Stimulated activated CD8-positive, alpha-beta memory T cell treated with anti-CD3 and anti-CD28 coated beads, Interleukin-2, amount 100 ng/mL, for 1 hour (primary cell): ENCODE results near the gene ABCG2.

Experiments used
- DNase-seq, 2 donors: peaks; one replicate each; pipeline ENCODE4 v3.0.0-alpha.2; 2020; ENCODE audit warnings: low read depth in 2 of 2

Gene ABCG2

GRCh38 chr4:88158489-88159228 is at the start of gene ABCG2:
Gene ABCG2 (minus strand): TSS chr4:88158639. CDS start chr4:88139995, 18,644 bp downstream.
- no peak for DNase-seq

DNA sequence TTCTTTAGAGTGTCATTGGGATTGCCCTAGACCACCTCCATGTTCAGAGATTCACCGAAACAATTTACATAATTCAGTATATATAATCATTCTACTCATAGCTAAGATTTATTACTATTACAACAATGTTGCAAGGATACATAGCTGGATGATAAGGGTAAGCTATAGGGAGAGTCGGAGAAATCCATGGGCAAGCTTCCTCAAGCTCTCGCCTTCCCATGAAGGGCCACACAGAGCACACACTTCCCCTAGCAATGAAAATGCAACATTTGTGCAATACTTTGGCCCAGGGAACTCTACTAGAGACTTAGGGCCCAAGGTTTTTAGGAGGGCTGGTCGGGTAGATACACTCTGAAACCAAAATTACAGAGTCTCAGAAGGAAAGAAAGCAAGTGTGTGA is 49.7 kb upstream of the ABCG2 start:
- no peak for DNase-seq

GRCh38 chr4:88207171-88207570 is 48.7 kb upstream of the ABCG2 start:
- DNase-seq: no peak

GRCh38 chr4:88204882-88205281 is 46.4 kb upstream of the ABCG2 start:
- no peak for DNase-seq

DNA sequence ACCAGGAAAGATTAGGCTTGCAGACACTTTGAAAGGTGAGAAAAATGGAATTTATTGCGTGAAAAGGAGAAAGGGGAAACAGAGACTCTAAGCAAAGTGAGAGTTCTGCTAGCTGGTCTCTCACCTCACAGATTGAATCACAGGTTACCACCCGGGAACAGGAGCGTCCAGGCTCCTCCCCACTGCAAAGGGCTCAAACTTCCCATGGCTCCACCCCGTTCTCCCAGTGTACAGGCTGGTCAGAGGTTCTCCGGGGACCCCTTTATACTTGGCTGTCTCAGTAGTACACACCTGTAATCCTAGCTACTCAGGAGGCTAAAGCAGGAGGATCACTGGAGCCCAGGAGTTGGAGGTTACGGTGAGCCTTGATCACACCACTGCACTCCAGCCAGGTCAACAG is 44.0 kb upstream of the ABCG2 start:
- no peak for DNase-seq

- no peak for DNase-seq
Measured at GRCh38 chr4:88200186-88200585, 41.7 kb upstream of the ABCG2 start.

- no peak for DNase-seq
Measured at GRCh38 chr4:88196523-88197185, 38.2 kb upstream of the ABCG2 start.

DNA sequence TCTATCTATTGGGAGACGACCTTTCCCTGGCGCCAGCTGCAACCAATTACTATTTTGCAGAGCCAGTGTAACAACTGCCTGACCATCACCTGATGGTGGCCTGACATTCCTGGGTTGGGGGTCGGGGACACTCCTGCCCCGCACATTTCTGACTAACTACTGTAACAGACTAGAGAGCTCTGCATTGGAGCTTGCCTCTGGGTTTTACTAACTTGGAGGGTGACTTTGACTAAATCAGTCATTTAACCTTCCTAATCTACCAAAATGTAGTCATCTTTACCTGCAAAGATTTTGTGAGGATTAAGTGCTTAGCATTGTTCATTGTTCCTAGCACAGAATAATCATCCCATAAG is 37.5 kb upstream of the ABCG2 start:
- DNase-seq: no peak

DNA sequence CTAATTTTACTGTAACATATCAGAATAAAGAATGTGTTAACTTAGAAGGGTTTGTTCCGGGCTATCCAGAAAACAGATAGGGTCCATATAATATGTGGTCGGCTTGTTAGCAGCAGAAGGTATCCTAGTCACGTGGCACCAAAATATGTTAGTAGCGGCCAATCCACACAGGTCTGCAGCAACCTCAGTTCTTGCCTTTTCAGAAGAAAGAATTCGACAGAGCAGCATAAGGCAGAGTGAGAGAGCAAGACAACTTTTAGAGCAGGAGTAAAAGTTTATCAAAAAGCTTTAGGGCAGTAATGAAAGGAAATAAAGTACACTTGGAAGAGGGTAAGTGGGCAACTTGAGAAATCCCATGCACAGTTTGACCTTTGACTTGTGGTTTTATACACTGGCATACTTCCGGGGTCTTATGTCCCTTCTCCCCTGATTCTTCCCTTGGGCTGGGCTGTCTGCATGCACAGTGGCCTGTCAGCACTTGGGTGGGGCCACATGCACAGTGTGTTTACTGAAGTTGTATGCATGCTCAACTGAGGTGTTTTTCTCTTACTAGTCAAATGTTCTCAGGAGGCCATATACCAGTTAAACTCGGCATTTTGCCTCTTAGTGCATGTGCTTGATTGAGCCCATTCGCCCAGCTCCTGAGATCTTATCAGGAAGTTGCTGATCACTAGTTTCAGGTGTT is 37.0 kb upstream of the ABCG2 start:
- no peak for DNase-seq

- DNase-seq: no peak
Measured at GRCh38 chr4:88191404-88191803, 33.0 kb upstream of the ABCG2 start.

DNA sequence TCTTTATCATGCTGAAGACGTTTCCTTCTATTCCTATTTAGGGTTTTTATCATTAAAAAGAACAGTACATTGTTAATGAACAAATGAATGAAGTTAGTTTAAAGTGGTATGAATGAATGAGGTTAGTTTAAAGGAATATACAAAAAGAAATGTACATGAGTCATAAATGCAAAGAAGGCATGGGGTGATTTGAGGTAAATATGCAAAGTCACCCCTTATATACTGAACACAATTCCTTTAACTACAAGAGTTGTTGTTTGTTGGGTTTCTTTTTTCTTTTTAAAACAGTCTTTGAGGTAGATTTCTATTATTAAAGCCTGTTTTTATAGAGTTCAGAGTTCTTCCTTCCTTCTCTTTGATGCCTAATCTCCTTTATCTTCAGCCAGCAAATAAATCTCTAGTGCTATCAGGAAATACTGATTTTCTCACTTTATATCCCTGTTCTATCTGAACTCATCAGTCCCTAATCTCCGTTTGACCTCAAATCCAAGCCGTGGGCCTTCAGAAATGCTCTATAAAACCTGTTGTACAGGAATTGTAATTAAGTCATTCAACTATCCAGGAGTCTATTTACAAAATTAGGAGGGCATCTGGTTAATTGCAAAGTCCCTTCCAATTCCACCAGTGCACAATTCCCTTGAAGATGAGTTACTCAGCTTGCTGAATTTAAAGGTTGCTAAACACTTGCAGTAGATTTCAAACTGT is 31.6 kb upstream of the ABCG2 start:
- DNase-seq: no peak

GRCh38 chr4:88189418-88189738 is 30.9 kb upstream of the ABCG2 start:
- DNase-seq: no peak

DNA sequence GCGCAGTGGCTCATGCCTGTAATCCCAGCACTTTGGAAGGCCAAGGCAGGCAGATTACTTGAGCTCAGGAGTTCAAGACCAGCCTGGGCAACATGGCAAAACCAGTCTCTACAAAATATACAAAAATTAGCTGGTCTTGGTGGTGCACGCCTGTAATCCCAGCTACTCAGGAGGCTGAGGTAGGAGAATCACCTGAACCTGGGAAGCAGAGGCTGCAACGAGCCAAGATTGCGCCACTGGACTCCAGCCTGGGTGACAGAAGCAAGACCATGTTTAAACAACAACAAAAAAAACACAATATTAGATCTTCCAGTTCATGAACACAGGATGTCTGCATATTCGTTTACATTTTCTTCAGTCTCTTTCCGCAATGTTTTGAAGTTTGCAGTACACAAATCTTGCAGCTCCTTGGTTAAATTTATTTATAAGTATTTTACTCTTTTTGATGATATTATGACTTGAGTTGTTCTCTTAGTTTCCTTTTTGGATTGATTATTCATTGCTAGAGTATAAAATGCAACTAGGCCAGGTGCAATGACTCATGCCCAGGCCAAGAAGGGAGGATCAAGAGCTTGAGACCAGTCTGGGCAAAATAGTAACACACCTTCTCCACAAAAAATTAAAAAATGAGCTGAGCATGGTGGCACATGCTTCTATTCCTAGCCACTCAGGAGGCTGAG is 30.4 kb upstream of the ABCG2 start:
- no peak for DNase-seq

GRCh38 chr4:88187766-88188165 is 29.3 kb upstream of the ABCG2 start:
- DNase-seq: no peak

DNA sequence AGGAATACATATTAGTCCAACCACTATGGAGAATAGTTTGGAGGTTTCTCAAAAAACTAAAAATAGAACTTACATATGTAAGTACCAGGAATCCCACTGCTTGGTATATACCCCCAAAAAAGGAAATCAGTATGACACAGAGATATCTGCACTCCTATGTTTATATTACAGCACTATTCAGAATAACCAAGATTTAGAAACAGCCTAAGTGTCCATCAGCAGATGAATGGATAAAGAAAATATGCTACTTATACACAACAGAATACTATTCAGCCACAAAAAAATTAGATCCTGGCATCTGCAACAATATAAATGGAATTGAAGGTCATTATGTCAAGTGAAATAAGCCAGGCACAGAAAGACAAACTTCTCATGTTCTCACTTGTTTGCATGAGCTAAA is 27.5 kb upstream of the ABCG2 start:
- no peak for DNase-seq

DNA sequence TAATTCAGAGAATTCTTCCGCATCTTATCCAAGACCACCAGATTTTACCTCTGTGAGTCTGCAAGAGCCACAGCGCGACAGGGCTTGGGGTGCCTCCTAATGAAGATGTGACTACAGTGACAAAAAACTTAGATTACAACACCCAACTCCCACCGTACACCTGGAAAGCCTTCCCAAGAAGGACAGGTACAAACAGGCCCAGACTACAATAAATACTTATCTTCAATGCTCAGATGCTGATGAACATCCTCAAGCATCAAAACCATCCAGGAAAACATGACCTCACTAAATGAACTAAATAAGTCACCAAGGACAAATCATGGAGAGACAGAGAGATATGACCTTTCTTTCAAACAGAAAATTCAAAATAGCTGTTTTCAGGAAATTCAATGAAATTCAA is 20.8 kb upstream of the ABCG2 start:
- no peak for DNase-seq

- DNase-seq: no peak
Measured at GRCh38 chr4:88178626-88179231, 20.3 kb upstream of the ABCG2 start.

- no peak for DNase-seq
Measured at GRCh38 chr4:88177983-88178625, 19.7 kb upstream of the ABCG2 start.

DNA sequence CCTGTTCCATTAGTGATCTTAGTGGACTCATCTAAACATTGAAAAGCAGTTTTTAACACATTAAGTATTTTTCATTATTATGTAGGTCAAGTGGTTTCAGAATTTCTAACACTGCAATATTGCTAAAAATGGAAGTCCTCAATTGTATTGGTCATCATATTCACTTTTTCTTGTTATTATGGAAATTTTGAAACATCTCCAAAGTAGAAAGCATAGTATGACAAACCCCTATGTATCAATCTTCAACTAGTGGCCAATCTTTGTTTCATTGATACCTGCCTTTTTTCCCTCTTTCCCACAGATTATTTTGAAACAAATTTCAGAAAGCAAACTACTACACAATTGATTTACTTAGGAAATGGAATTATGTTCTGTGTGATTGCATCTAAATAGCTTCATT is 14.5 kb upstream of the ABCG2 start:
- DNase-seq: no peak

DNA sequence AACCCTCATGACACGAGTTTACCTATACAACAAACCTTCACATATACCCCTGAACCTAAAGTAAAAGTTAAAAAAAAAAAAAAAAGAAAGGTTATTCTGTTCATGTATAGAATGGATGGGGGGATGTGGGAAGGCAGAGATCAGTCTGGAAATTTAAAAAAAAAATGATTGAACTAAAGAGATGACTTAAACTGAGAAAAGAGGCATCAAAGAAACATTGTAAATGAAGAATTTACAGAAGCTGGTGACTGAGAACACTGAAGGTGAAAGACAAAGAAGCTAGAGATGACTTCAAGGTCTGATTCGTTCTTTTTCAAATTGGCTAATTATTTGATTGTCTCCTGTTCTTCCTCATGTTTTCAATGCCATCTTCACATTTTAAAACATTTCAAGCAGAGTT is 12.8 kb upstream of the ABCG2 start:
- no peak for DNase-seq

DNA sequence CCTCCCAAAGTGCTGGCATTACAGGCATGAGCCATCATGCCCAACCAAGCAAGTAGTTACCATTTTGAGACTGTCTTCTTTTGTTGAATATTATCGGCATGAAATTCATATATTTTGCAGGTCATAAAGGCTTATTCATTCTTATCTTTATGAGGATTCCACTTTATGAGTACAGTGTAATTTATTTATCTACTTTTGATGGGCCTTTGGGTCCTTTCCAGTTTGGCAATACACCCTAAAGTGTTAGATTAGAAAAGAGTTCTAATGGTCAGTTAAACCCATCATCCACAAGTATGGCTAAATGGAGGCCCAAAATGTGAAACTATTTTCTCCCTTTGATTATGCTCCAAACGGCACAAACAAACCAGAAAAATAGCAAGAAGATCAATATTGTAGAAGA is 10.9 kb upstream of the ABCG2 start:
- DNase-seq: no peak
